Measurements from ENCODE around the gene TIMP2. TPM values are rescaled to one million over a fixed set of nuclear protein-coding genes. Genes with fewer than 3 reads are reported as not detected.
A peak's percentile ranks its signal among the peaks of the same experiment; 100 is the strongest.

TIMP2 gene
- total RNA-seq, 1 experiment from 2014 or later = 60.5 TPM

- no peak for TF ChIP-seq EZH2 (IDR thresholded peaks at IDR 0.05; ENCODE audit: borderline replicate concordance, low read depth, low read length, poor library complexity, severe bottlenecking)
- no peak for DNase-seq (ENCODE audit: low spot score)
- no peak overlapping the region for H3K4me3 ChIP-seq (ENCODE audit: low read depth, low read length, poor library complexity, severe bottlenecking)
- H3K27ac ChIP-seq (ENCODE audit: low read depth, low read length, poor library complexity, severe bottlenecking) = no peak overlapping the region
- intact Hi-C loops (cut with micrococcal nuclease; ENCODE audit: unreplicated experiment) = no loop called here
- H3K9me3 ChIP-seq (ENCODE audit: low read depth, low read length, poor library complexity, severe bottlenecking) = no peaks in the 10 kb centered on the region
- peaks cover 74% of the 10 kb centered on the region for H3K36me3 ChIP-seq (ENCODE audit: insufficient read depth, low read length, poor library complexity, severe bottlenecking)
- H3K27me3 ChIP-seq (replicated peaks; ENCODE audit: insufficient read depth, low read depth, low read length, poor library complexity) = no peaks in the 10 kb centered on the region
- POLR2A ChIA-PET (ENCODE audit: low non-redundant PET) = no interaction called here
- CTCF ChIA-PET = no interaction called here
- no TSS peak for BruUV-seq (replicated peaks)
- peaks cover 7% of the 10 kb centered on the region for H3K4me1 ChIP-seq (ENCODE audit: insufficient read depth, low read length, poor library complexity, severe bottlenecking)
These were observed 100.9 kb downstream of the TIMP2 start for GRCh38 chr17:78824240-78824639.

GRCh38 chr17:78823282-78824046 is 101.7 kb downstream of the TIMP2 start:
- BruUV-seq (replicated peaks) = no TSS peak
- DNase-seq (ENCODE audit: low spot score) = no peak
- Histone ChIP-seq H3K4me3 (ENCODE audit: low read depth, low read length, poor library complexity, severe bottlenecking) (no peak overlapping the region), H3K9me3 (ENCODE audit: low read depth, low read length, poor library complexity, severe bottlenecking) (no peaks in the 10 kb centered on the region), H3K27ac (ENCODE audit: low read depth, low read length, poor library complexity, severe bottlenecking) (no peak overlapping the region), H3K4me1 (ENCODE audit: insufficient read depth, low read length, poor library complexity, severe bottlenecking) (peaks cover 14% of the 10 kb centered on the region), H3K27me3 (replicated peaks; ENCODE audit: insufficient read depth, low read depth, low read length, poor library complexity) (no peaks in the 10 kb centered on the region), H3K36me3 (ENCODE audit: insufficient read depth, low read length, poor library complexity, severe bottlenecking) (peaks cover 70% of the 10 kb centered on the region)
- ChIA-PET CTCF (no interaction called here), POLR2A (ENCODE audit: low non-redundant PET) (no interaction called here)
- TF ChIP-seq EZH2 (IDR thresholded peaks at IDR 0.05; ENCODE audit: borderline replicate concordance, low read depth, low read length, poor library complexity, severe bottlenecking) (no peak), CTCF (conservative IDR thresholded peaks at IDR 0.05; ENCODE audit: low read depth, low read length) (peak; percentile 33; the same call in 1 of the 2 replicates)
- intact Hi-C loops (cut with micrococcal nuclease; ENCODE audit: unreplicated experiment) = no loop called here

DNA sequence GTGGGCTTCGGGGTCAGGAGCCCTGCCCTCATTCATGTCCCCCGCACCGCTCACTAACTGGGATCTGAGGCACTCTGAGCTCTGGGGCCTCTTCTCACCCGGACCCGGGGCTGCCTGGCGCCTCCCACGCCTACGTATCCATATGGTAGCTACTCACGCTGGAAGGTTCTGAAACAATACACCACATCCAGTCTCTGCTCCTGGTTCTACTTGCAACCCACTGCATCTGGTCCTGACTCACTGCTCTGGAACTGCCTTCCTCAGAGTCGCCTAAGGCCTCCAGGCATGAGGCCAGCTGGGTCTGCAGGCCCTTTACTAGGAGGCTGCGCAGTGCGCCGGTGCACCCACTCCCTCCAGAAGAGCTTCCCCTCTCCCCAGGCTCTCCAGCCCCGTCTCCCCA is 102.6 kb downstream of the TIMP2 start:
- BruUV-seq (replicated peaks) = no TSS peak
- Histone ChIP-seq H3K27me3 (replicated peaks; ENCODE audit: insufficient read depth, low read depth, low read length, poor library complexity) (no peaks in the 10 kb centered on the region), H3K27ac (ENCODE audit: low read depth, low read length, poor library complexity, severe bottlenecking) (no peak overlapping the region), H3K4me1 (ENCODE audit: insufficient read depth, low read length, poor library complexity, severe bottlenecking) (peaks cover 19% of the 10 kb centered on the region), H3K36me3 (ENCODE audit: insufficient read depth, low read length, poor library complexity, severe bottlenecking) (peaks cover 70% of the 10 kb centered on the region), H3K9me3 (ENCODE audit: low read depth, low read length, poor library complexity, severe bottlenecking) (no peaks in the 10 kb centered on the region), H3K4me3 (ENCODE audit: low read depth, low read length, poor library complexity, severe bottlenecking) (no peak overlapping the region)
- ChIA-PET POLR2A (ENCODE audit: low non-redundant PET) (no interaction called here), CTCF (no interaction called here)
- intact Hi-C loops (cut with micrococcal nuclease; ENCODE audit: unreplicated experiment) = no loop called here
- DNase-seq (ENCODE audit: low spot score) = no peak
- no peak for TF ChIP-seq EZH2 (IDR thresholded peaks at IDR 0.05; ENCODE audit: borderline replicate concordance, low read depth, low read length, poor library complexity, severe bottlenecking)
- no peak for TF ChIP-seq CTCF (conservative IDR thresholded peaks at IDR 0.05; ENCODE audit: low read depth, low read length)

GRCh38 chr17:78821961-78822360 is 103.2 kb downstream of the TIMP2 start:
- TF ChIP-seq CTCF (conservative IDR thresholded peaks at IDR 0.05; ENCODE audit: low read depth, low read length) (no peak), EZH2 (IDR thresholded peaks at IDR 0.05; ENCODE audit: borderline replicate concordance, low read depth, low read length, poor library complexity, severe bottlenecking) (no peak)
- no peak overlapping the region for H3K4me3 ChIP-seq (ENCODE audit: low read depth, low read length, poor library complexity, severe bottlenecking)
- intact Hi-C loops (cut with micrococcal nuclease; ENCODE audit: unreplicated experiment) = no loop called here
- POLR2A ChIA-PET (ENCODE audit: low non-redundant PET) = no interaction called here
- no peak for DNase-seq (ENCODE audit: low spot score)
- H3K36me3 ChIP-seq (ENCODE audit: insufficient read depth, low read length, poor library complexity, severe bottlenecking) = peaks cover 71% of the 10 kb centered on the region
- H3K27ac ChIP-seq (ENCODE audit: low read depth, low read length, poor library complexity, severe bottlenecking) = no peak overlapping the region
- peaks cover 19% of the 10 kb centered on the region for H3K4me1 ChIP-seq (ENCODE audit: insufficient read depth, low read length, poor library complexity, severe bottlenecking)
- no TSS peak for BruUV-seq (replicated peaks)
- CTCF ChIA-PET = no interaction called here
- H3K9me3 ChIP-seq (ENCODE audit: low read depth, low read length, poor library complexity, severe bottlenecking) = no peaks in the 10 kb centered on the region
- H3K27me3 ChIP-seq (replicated peaks; ENCODE audit: insufficient read depth, low read depth, low read length, poor library complexity) = no peaks in the 10 kb centered on the region

Measured in A673 (cell line).